Measurements from ENCODE around the gene CD82. TPM values are rescaled to one million over a fixed set of nuclear protein-coding genes. Genes with fewer than 3 reads are reported as not detected.
A peak's percentile ranks its signal among the peaks of the same experiment; 100 is the strongest.

CD82 gene
- total RNA-seq, 1 experiment from 2014 or later, result 114 TPM

- H3K27ac Mint-ChIP-seq (ENCODE audit: low read depth, unreplicated experiment), result no peak overlapping the region
- DNase-seq (ENCODE audit: unreplicated experiment), result no peak
- ChIA-PET CTCF (interaction anchor here (0.7 to 6.2 kb wide), 11 partner anchors 8 to 308 kb away, joined by 3 to 36 read pairs (median 3); no protein-coding TSS in a partner anchor), POLR2A (interaction anchor here (0.7 kb wide), 1 partner anchor 54 kb away, joined by 4 read pairs; no protein-coding TSS in a partner anchor)
- no peaks in the 10 kb centered on the region for H3K4me1 Mint-ChIP-seq (ENCODE audit: insufficient read depth, unreplicated experiment)
- no peaks in the 10 kb centered on the region for H3K9me3 Mint-ChIP-seq (ENCODE audit: unreplicated experiment)
- H3K27me3 Mint-ChIP-seq (ENCODE audit: insufficient read depth, unreplicated experiment), result no peaks in the 10 kb centered on the region
- no peak overlapping the region for H3K4me3 Mint-ChIP-seq (ENCODE audit: unreplicated experiment)
- H3K36me3 Mint-ChIP-seq (ENCODE audit: insufficient read depth, unreplicated experiment), result peaks cover 33% of the 10 kb centered on the region
- no peak for TF ChIP-seq CTCF (IDR thresholded peaks at IDR 0.05; ENCODE audit: unreplicated experiment)
- no TSS peak for BruUV-seq (replicated peaks)
- intact Hi-C loops (cut with micrococcal nuclease), result loop anchor here (5.0 kb wide), 1 partner anchor 107 kb away; the partner anchor contains the start of gene TSPAN18
Observed at GRCh38 chr11:44620328-44620725, 54.9 kb downstream of the CD82 start.

- DNase-seq (ENCODE audit: unreplicated experiment), result peak; percentile 70
- TF ChIP-seq CTCF (IDR thresholded peaks at IDR 0.05; ENCODE audit: unreplicated experiment), result peak; percentile 98
- Mint-ChIP-seq H3K27me3 (ENCODE audit: insufficient read depth, unreplicated experiment) (no peaks in the 10 kb centered on the region), H3K4me1 (ENCODE audit: insufficient read depth, unreplicated experiment) (no peaks in the 10 kb centered on the region), H3K36me3 (ENCODE audit: insufficient read depth, unreplicated experiment) (peaks cover 29% of the 10 kb centered on the region), H3K9me3 (ENCODE audit: unreplicated experiment) (no peaks in the 10 kb centered on the region), H3K27ac (ENCODE audit: low read depth, unreplicated experiment) (no peak overlapping the region), H3K4me3 (ENCODE audit: unreplicated experiment) (no peak overlapping the region)
- ChIA-PET CTCF (interaction anchor here (0.6 to 6.2 kb wide), 22 partner anchors 9 to 1000 kb away, joined by 3 to 36 read pairs (median 4); no protein-coding TSS in a partner anchor), POLR2A (interaction anchor here (0.7 to 1.6 kb wide), 3 partner anchors 9 to 62 kb away, joined by 3 to 4 read pairs (median 4); no protein-coding TSS in a partner anchor)
- BruUV-seq (replicated peaks), result no TSS peak
- intact Hi-C loops (cut with micrococcal nuclease), result loop anchor here (1.0 to 5.0 kb wide), 5 partner anchors 106 to 290 kb away; partner anchors contain the start of gene TSPAN18
Observed at GRCh38 chr11:44621140-44621681, 55.7 kb downstream of the CD82 start.

GRCh38 chr11:44621784-44622183, 56.3 kb downstream of the CD82 start:
- no peak for TF ChIP-seq CTCF (IDR thresholded peaks at IDR 0.05; ENCODE audit: unreplicated experiment)
- CTCF ChIA-PET, result interaction anchor here (0.5 to 6.2 kb wide), 21 partner anchors 9 to 1000 kb away, joined by 3 to 36 read pairs (median 4); no protein-coding TSS in a partner anchor
- no peaks in the 10 kb centered on the region for H3K27me3 Mint-ChIP-seq (ENCODE audit: insufficient read depth, unreplicated experiment)
- DNase-seq (ENCODE audit: unreplicated experiment), result no peak
- peaks cover 29% of the 10 kb centered on the region for H3K36me3 Mint-ChIP-seq (ENCODE audit: insufficient read depth, unreplicated experiment)
- H3K4me3 Mint-ChIP-seq (ENCODE audit: unreplicated experiment), result no peak overlapping the region
- no TSS peak for BruUV-seq (replicated peaks)
- POLR2A ChIA-PET, result interaction anchor here (0.6 to 1.6 kb wide), 5 partner anchors 10 to 662 kb away, joined by 3 to 7 read pairs (median 3); partner anchors contain the start of gene CD82
- H3K4me1 Mint-ChIP-seq (ENCODE audit: insufficient read depth, unreplicated experiment), result no peaks in the 10 kb centered on the region
- intact Hi-C loops (cut with micrococcal nuclease), result loop anchor here (1.0 to 5.0 kb wide), 5 partner anchors 106 to 290 kb away; partner anchors contain the start of gene TSPAN18
- H3K27ac Mint-ChIP-seq (ENCODE audit: low read depth, unreplicated experiment), result no peak overlapping the region
- no peaks in the 10 kb centered on the region for H3K9me3 Mint-ChIP-seq (ENCODE audit: unreplicated experiment)

GRCh38 chr11:44622190-44622650, 56.8 kb downstream of the CD82 start:
- no peak for TF ChIP-seq CTCF (IDR thresholded peaks at IDR 0.05; ENCODE audit: unreplicated experiment)
- intact Hi-C loops (cut with micrococcal nuclease), result loop anchor here (5.0 kb wide), 1 partner anchor 105 kb away; the partner anchor contains the start of gene TSPAN18
- H3K36me3 Mint-ChIP-seq (ENCODE audit: insufficient read depth, unreplicated experiment), result peaks cover 25% of the 10 kb centered on the region
- DNase-seq (ENCODE audit: unreplicated experiment), result no peak
- ChIA-PET POLR2A (interaction anchor here (0.6 to 1.6 kb wide), 5 partner anchors 10 to 661 kb away, joined by 3 to 7 read pairs (median 3); partner anchors contain the start of gene CD82), CTCF (interaction anchor here (0.5 to 6.2 kb wide), 19 partner anchors 10 to 999 kb away, joined by 3 to 36 read pairs (median 4); no protein-coding TSS in a partner anchor)
- H3K4me1 Mint-ChIP-seq (ENCODE audit: insufficient read depth, unreplicated experiment), result no peaks in the 10 kb centered on the region
- no peak overlapping the region for H3K4me3 Mint-ChIP-seq (ENCODE audit: unreplicated experiment)
- H3K27me3 Mint-ChIP-seq (ENCODE audit: insufficient read depth, unreplicated experiment), result no peaks in the 10 kb centered on the region
- no peaks in the 10 kb centered on the region for H3K9me3 Mint-ChIP-seq (ENCODE audit: unreplicated experiment)
- no peak overlapping the region for H3K27ac Mint-ChIP-seq (ENCODE audit: low read depth, unreplicated experiment)
- no TSS peak for BruUV-seq (replicated peaks)
